ENCODE data around the gene CCDC88B.

DNA sequence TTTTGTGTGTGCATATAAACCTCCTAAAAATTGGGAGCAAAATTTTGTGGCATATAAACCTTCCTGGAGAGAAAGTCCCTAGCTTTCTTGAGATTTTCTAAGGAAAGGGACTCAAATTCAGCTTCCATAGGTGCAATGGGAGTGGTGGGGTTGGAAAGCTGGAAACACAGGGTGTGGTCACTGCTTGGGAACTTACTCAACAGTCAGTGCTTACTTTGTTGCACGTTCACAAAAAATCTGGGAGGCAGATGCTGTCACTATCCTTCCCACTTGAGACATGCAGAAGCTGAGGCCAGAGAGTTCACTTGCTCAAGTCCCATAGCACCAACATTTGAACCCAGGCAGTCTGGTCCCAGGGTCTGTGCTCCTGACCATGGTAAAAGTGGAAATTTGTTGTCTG, 43.8 kb upstream of the CCDC88B start:
- TF ChIP-seq, protein P1, sequence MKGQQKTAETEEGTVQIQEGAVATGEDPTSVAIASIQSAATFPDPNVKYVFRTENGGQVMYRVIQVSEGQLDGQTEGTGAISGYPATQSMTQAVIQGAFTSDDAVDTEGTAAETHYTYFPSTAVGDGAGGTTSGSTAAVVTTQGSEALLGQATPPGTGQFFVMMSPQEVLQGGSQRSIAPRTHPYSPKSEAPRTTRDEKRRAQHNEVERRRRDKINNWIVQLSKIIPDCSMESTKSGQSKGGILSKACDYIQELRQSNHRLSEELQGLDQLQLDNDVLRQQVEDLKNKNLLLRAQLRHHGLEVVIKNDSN (IDR thresholded peaks at IDR 0.05): no peak
- no peak for TF ChIP-seq RAD21 (IDR thresholded peaks at IDR 0.05; ENCODE audit: low read depth)
- TF ChIP-seq CEBPB (IDR thresholded peaks at IDR 0.05): no peak
- TF ChIP-seq, protein P2, sequence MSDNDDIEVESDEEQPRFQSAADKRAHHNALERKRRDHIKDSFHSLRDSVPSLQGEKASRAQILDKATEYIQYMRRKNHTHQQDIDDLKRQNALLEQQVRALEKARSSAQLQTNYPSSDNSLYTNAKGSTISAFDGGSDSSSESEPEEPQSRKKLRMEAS (IDR thresholded peaks at IDR 0.05): no peak
- no peak for TF ChIP-seq EP300 (IDR thresholded peaks at IDR 0.05; ENCODE audit: borderline replicate concordance)
- TF ChIP-seq ZBTB7A (IDR thresholded peaks at IDR 0.05; ENCODE audit: low read depth): no peak
- no peak for TF ChIP-seq REST (IDR thresholded peaks at IDR 0.05; ENCODE audit: low read depth)
- TF ChIP-seq CREB1 (IDR thresholded peaks at IDR 0.05; ENCODE audit: low read depth): no peak
- TF ChIP-seq YY1 (IDR thresholded peaks at IDR 0.05; ENCODE audit: low read depth): no peak
- no peak for TF ChIP-seq TEAD4 (IDR thresholded peaks at IDR 0.05)
- no peak for TF ChIP-seq TAF1 (IDR thresholded peaks at IDR 0.05; ENCODE audit: low read depth)
- no peak for TF ChIP-seq EGR1 (IDR thresholded peaks at IDR 0.05)
- no peak for TF ChIP-seq TCF12 (IDR thresholded peaks at IDR 0.05; ENCODE audit: low read depth)

Data from Ishikawa (cell line).